ENCODE measurements around the gene CCDC136. TPM values are rescaled to one million over a fixed set of nuclear protein-coding genes. Genes with fewer than 3 reads are reported as not detected.

Gene CCDC136
- polyA plus RNA-seq, 1 of the 3 experiments (the other 2 are of a cell fraction) = 48.4 TPM

DNA sequence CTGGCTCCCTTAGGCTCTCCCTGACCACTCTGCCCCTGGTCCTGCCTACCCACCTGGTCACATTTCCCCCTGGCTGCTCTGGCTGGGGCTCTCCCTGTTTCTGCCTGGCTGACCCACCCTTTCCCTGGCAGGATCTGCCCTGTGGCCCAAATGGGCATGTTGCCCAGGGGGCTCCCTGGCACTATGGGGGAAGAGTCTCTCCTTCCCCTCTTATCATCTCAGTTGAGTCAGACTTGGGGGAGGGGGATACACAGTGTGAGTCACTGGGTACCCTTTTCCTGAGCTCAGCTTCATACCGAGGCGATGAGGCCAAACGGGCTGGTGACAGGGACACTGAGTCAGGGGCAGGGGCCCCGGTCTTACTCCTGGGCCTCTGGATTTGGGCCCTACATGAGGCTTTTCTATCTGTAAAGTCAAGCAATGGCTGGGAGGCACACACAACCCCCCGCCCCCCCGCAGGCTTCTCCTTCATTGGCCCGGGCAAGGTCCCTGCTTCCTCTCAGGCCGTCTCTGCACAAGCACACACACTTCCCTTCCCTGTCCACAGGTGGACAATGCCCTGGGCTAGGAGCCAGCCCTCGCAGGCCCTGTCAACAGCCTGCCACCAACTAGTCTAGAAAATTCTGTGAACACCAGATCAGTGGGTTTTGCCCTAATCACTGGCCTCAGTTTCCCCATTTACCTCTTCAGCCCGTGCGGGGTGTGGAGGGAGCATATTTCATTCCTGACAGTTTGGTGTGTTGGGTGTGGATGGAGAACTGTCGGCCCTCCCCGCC is 37.8 kb downstream of the CCDC136 start:
- Histone ChIP-seq H3K27me3 (ENCODE audit: insufficient read depth) (no peaks in the 10 kb centered on the region), H3K9me2 (no peaks in the 10 kb centered on the region), H2AFZ (ENCODE audit: low read depth) (peak overlapping the region; percentile 63; the same call in 1 of the 2 replicates), H3K4me1 (ENCODE audit: control insufficient read depth in 1 of 2, insufficient read depth in 2 of 2, low read depth in 1 of 2, low read length in 1 of 2) (peaks cover 38 to 43% of the 10 kb centered on the region in 2 experiments; a peak in 3 of 4 replicates), H3K4me2 (peak overlapping the region; percentile 83), H3K27ac (ENCODE audit: low read depth in 2 of 2, low read length in 1 of 2) (peak overlapping the region; percentile 26 to 98; a peak in 3 of 4 replicates), H4K20me1 (ENCODE audit: insufficient read depth) (peaks cover 31% of the 10 kb centered on the region), H3K9ac (peak overlapping the region; percentile 64; the same call in 1 of the 2 replicates), H3K36me3 (replicated peaks in 1 of 2; ENCODE audit: control insufficient read depth in 1 of 2, insufficient read depth in 2 of 2, low read length in 1 of 2) (no peaks in the 10 kb centered on the region), H3K79me2 (ENCODE audit: insufficient read depth) (peaks cover 43% of the 10 kb centered on the region), H3K4me3 (ENCODE audit: low read depth in 2 of 2, low read length in 1 of 2) (peak overlapping the region; percentile 57 to 68; a peak in 3 of 4 replicates), H3F3A (replicated peaks; ENCODE audit: insufficient read depth) (peaks cover 48% of the 10 kb centered on the region), H3K9me3 (no peaks in the 10 kb centered on the region)
- ChIA-PET POLR2A (interaction anchor here (1.6 kb wide), 1 partner anchor 20 kb away, joined by 6 read pairs; no protein-coding TSS in a partner anchor), CTCF (interaction anchor here (0.6 to 3.7 kb wide), 5 partner anchors 12 to 74 kb away, joined by 3 to 12 read pairs (median 5); partner anchors contain the start of gene ATP6V1F)
- TF ChIP-seq, protein P1, sequence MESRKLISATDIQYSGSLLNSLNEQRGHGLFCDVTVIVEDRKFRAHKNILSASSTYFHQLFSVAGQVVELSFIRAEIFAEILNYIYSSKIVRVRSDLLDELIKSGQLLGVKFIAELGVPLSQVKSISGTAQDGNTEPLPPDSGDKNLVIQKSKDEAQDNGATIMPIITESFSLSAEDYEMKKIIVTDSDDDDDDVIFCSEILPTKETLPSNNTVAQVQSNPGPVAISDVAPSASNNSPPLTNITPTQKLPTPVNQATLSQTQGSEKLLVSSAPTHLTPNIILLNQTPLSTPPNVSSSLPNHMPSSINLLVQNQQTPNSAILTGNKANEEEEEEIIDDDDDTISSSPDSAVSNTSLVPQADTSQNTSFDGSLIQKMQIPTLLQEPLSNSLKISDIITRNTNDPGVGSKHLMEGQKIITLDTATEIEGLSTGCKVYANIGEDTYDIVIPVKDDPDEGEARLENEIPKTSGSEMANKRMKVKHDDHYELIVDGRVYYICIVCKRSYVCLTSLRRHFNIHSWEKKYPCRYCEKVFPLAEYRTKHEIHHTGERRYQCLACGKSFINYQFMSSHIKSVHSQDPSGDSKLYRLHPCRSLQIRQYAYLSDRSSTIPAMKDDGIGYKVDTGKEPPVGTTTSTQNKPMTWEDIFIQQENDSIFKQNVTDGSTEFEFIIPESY (IDR thresholded peaks at IDR 0.05; ENCODE audit: borderline replicate concordance, low read depth) = peak; percentile 67; the same call in 1 of the 2 replicates
- TF ChIP-seq SMC3 (IDR thresholded peaks at IDR 0.05; ENCODE audit: low read depth, low read length) = no peak
- TF ChIP-seq POLR2AphosphoS5 (IDR thresholded peaks at IDR 0.05; ENCODE audit: low read depth, low read length) = peak; percentile 62; the same call in 1 of the 2 replicates
- TF ChIP-seq, protein P2, sequence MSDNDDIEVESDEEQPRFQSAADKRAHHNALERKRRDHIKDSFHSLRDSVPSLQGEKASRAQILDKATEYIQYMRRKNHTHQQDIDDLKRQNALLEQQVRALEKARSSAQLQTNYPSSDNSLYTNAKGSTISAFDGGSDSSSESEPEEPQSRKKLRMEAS (IDR thresholded peaks at IDR 0.05; ENCODE audit: low read depth) = peak; percentile 51
- TF ChIP-seq YY1 (IDR thresholded peaks at IDR 0.05; ENCODE audit: low read depth) = no peak
- peak; percentile 83 for TF ChIP-seq TCF12 (IDR thresholded peaks at IDR 0.05)
- TF ChIP-seq EP300 (IDR thresholded peaks at IDR 0.05; ENCODE audit: borderline replicate concordance in 1 of 2, low read depth in 1 of 2, low read length in 1 of 2) = peak in 1 of 2 experiments; percentile 87; a peak in 3 of 4 replicates
- TF ChIP-seq RXRA (IDR thresholded peaks at IDR 0.05; ENCODE audit: borderline replicate concordance, low read depth) = peak; percentile 92
- TF ChIP-seq, protein P3, sequence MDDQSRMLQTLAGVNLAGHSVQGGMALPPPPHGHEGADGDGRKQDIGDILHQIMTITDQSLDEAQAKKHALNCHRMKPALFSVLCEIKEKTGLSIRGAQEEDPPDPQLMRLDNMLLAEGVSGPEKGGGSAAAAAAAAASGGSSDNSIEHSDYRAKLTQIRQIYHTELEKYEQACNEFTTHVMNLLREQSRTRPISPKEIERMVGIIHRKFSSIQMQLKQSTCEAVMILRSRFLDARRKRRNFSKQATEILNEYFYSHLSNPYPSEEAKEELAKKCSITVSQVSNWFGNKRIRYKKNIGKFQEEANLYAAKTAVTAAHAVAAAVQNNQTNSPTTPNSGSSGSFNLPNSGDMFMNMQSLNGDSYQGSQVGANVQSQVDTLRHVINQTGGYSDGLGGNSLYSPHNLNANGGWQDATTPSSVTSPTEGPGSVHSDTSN (IDR thresholded peaks at IDR 0.05) = peak; percentile 71
- peak; percentile 99 for TF ChIP-seq JUND (IDR thresholded peaks at IDR 0.05)
- TF ChIP-seq TAF1 (IDR thresholded peaks at IDR 0.05; ENCODE audit: borderline replicate concordance, low read depth, low read length) = 0 out of 2 replicates have a peak, but pooled peaks have one; percentile 23
- TF ChIP-seq, protein P4, sequence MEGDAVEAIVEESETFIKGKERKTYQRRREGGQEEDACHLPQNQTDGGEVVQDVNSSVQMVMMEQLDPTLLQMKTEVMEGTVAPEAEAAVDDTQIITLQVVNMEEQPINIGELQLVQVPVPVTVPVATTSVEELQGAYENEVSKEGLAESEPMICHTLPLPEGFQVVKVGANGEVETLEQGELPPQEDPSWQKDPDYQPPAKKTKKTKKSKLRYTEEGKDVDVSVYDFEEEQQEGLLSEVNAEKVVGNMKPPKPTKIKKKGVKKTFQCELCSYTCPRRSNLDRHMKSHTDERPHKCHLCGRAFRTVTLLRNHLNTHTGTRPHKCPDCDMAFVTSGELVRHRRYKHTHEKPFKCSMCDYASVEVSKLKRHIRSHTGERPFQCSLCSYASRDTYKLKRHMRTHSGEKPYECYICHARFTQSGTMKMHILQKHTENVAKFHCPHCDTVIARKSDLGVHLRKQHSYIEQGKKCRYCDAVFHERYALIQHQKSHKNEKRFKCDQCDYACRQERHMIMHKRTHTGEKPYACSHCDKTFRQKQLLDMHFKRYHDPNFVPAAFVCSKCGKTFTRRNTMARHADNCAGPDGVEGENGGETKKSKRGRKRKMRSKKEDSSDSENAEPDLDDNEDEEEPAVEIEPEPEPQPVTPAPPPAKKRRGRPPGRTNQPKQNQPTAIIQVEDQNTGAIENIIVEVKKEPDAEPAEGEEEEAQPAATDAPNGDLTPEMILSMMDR (IDR thresholded peaks at IDR 0.05) = no peak
- peak; percentile 83 for TF ChIP-seq TEAD4 (IDR thresholded peaks at IDR 0.05; ENCODE audit: borderline replicate concordance, insufficient read depth)
- peak; percentile 87; the same call in 1 of the 2 replicates for TF ChIP-seq MEF2A (IDR thresholded peaks at IDR 0.05; ENCODE audit: borderline replicate concordance, low read depth)
- TF ChIP-seq NFIC (IDR thresholded peaks at IDR 0.05; ENCODE audit: borderline replicate concordance) = peak; percentile 99
- TF ChIP-seq FOSL2 (IDR thresholded peaks at IDR 0.05; ENCODE audit: borderline replicate concordance, low read depth) = peak; percentile 100
- TF ChIP-seq ELF1 (IDR thresholded peaks at IDR 0.05) = no peak; the same call in 1 of the 2 replicates
- WGBS (ENCODE audit: low lambda C conversion rate) = 7% methylated on average over 8 of the region's 13 CpGs
- DNase-seq = peak; percentile 73
